Suppressor macrophage (primary cell): Measurements from ENCODE around the gene ELL2.
"Not testable (repeated sequence)": the region's sequence is repeated elsewhere in the genome, so short reads cannot be mapped to it uniquely, and the experiment has no call there.

Experiments
- DNase-seq, 4 experiments: peaks; one replicate each; pipeline ENCODE4 v3.0.0-alpha.2; 2020 to 2022

ELL2 gene

GRCh38 chr5:95859661-95860060 lies 102.0 kb downstream of the ELL2 start:
- no peak for DNase-seq

- peak; percentile 92 to 98 (median 96) for DNase-seq
Observed at GRCh38 chr5:95858661-95859595, 102.7 kb downstream of the ELL2 start.

DNA sequence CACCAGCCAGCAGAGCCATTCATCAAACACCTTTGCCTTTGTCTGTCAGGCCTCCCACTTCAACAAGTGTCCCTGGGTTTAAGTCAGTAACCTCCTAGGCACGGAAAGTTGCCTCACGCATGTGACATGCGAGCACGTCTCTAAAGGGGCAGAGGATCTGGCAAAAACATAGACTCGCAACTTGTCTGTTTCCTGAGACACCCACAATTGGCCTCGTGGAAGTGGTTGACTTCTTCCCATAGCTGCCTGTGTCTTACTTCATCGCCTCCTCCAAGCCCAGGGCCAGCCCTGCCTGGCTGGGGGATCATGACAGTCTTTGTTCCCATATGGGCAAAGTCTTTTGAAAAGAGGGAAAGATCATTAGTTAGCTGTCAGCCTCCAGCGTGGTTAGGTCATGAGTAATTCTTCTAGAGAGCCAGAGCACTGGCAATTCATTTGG lies 103.6 kb downstream of the ELL2 start:
- peak; percentile 74 to 89 (median 78) for DNase-seq

- DNase-seq: no peak
Observed at GRCh38 chr5:95857185-95857945, 104.3 kb downstream of the ELL2 start.

DNA sequence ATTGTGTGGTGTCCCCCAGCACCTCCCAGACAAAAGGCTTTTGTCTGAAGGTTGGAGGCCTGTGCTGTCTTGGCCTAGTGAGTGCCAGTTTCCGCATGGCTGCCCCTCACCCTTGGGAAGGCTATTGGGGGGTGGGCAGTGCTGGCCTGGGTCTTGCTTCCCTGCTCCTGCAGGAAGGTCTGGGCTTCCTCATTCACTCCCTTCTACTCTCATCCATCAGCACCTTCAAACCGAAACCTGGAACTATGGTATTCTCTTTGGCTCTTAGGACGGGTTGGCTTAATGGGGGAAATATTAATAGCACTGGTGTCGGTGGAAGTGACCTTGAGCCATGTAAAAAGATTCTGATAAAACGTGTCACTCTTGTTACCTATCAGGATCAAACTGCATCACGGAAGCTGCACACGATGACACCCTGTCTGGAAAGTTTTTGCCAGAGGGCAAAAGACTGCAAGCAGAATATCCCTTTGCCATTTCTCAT lies 105.1 kb downstream of the ELL2 start:
- no peak for DNase-seq

DNA sequence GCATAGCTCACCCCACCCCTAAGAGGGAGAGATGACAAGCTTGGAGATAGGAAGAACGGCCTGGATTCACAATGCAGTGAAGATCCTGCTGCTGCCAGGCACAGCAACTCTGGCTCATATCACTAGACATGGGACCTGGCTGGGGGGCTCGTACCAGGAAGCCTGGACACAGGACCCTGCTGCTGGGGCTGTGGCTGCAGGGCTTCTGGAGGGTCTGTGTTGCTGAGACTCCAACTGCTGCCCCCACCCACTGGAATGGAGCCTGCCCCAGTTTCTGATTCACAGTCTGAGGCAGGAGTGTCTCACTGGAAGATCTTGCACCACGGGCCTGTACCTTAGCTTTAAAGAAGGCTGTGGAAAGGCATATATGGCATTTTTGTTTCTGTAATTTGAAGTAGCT lies 108.2 kb downstream of the ELL2 start:
- DNase-seq: no peak

GRCh38 chr5:95852567-95852966 lies 109.1 kb downstream of the ELL2 start:
- no peak for DNase-seq

GRCh38 chr5:95851141-95851540 lies 110.5 kb downstream of the ELL2 start:
- DNase-seq: not testable (repeated sequence)

GRCh38 chr5:95850391-95850894 lies 111.2 kb downstream of the ELL2 start:
- DNase-seq: peak in 2 of 4 experiments; percentile 55 to 57

- no peak for DNase-seq
Observed at GRCh38 chr5:95848701-95849100, 113.0 kb downstream of the ELL2 start.

- DNase-seq: no peak
Observed at GRCh38 chr5:95847261-95847592, 114.4 kb downstream of the ELL2 start.

DNA sequence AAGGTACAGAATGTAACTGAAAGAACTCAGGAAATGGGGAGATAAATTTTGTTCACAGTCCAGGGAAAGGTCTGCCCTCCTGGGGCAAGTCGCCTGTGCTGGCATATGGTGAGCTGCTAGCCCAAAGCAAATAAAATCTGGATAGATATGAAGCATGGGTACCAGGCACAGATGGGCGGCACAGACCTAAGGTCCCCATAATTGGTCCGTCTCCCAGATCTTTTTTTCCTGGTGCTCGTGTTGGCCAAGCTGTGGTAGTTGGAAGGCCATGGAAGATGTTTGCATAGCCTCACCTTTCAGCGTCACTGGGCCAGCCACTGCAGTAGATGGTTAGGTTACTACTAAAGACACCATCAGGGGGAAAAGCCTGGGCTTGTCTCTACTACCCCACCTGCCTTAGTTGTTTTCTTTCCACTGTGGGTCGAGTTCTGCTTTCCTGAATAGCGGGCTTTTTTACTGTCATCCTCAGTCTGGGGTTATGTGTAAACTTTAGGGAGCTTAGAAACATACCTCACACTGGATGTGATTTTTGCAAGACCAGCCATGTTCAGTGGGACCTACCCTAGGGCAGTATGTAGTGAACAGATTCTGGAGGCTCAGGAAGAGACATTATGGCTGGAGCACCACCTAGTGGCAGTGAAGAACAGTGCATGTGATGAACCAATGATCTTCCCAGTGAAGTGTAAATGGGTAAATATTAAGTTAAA lies 114.9 kb downstream of the ELL2 start:
- peak; percentile 79 to 90 (median 82) for DNase-seq

DNA sequence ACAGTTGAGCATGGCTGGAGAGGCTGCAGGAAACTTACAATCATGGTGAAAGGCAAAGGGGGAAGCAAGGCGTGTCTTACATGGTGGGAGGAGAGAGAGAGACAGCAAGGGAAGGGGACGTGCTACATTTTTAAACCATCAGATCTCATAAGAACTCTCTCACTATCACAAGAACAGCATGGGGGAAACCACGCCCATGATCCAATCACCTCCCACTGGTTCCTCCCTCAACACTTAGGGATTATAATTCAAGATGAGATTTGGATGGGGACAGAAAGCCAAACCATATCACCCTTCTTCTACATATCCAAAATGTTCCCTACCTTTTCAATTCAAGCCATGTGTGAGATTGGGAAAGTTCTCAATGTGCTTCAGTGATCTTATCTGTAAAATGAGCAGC lies 116.3 kb downstream of the ELL2 start:
- peak in 2 of 4 experiments; percentile 31 to 39 for DNase-seq

DNA sequence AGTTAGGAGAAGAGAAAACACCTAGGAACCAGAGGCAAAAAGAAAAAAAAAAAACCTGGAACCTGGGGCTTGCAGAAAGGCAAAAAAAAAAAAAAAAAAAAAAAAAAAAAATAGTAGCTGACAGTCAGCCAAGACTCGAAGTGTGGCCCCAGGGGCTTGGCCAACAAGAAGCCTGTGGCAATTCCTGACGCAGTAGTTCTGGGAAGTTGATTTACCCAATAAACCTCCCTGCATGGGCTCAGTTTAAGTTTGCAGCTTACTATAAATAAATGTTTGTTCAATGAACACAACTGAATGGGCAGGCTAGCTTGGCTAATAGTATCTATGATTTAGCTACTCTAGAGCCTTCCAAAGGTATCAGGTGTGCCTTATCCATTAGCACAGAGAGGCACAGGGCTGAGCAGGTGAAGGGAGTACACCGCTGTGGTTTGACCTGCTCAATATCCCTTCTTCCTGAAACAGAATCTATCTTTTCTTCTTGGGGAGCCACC lies 117.9 kb downstream of the ELL2 start:
- DNase-seq: peak in 3 of 4 experiments; percentile 73 to 82 (median 81)

GRCh38 chr5:95842854-95843544 lies 118.7 kb downstream of the ELL2 start:
- peak; percentile 91 to 98 (median 95) for DNase-seq

DNA sequence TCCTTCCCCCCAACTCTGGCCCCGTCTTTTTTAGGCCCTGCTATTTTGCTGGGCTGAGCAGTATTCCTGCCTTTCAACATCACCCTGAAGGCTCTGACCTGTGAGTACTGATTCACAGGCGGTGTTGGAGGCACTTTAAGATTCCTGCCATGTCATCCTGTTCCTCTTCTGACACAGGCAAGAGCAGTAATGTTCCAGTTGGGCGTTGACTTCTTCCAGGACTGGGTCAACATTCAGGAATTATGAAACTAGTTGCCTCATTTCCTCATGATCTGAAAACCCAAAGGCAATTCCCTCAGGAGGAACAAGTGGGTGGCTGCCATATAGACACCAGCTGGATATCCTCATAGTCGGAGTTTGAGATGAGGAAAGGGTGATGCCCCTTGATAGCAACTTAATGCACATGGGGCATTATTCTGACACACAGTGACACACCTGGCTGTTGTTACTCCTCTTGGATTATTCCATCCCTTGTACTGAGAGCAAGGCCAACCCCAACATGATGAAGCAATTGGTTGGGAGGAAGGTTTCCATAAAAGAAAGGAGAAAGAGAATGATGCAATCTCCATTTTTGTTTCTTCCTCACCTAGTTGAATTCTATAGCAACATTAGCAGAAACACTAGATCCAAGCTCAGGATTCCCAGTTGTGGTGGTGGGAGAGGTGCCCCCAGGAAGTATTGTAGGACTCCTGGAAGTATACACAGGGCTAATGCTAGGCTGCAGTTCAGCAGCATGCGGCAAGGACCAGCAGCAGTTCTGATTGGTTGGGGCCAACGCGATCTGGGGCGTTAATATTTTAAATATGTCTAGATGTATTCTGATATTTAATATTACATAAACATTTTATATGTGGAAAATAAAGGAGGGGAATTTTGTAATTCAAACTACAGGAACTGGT lies 119.5 kb downstream of the ELL2 start:
- DNase-seq: peak; percentile 82 to 96 (median 88)

DNA sequence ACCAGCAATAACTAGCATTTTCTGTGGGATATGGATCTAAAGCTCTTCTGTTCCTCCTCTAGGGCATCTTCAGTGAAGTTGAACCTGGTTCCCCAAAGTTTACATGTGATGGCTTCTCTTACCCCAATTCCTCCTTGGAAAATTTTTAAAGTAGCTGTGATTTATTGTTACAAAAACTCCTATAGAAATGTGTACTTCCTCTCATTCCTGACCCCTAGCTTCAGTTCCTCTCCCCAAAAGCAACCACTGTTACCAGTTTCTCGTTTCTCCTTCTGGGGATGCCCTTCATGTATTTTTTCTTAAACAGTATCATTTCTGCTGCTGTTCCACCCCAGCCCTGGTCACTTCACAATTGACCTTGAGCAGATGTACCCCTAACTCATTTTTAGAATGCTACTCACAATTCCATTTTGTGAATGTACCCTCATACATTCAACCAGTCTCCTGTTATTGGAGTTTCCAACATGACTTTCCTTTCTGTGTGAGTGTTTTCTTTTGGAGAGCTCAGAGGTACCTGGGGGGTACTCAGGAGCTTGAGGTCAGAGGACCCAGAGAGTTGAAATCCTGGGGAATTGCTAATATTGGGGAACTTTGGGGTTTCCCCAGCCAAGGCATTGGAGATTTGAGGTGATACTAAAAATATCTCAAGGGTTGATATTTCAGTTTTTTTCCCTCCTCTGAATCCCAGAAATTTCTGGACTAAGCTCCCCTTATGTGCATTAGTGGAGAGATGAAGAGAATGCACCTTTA lies 120.5 kb downstream of the ELL2 start:
- DNase-seq: peak; percentile 39 to 80 (median 68)

DNA sequence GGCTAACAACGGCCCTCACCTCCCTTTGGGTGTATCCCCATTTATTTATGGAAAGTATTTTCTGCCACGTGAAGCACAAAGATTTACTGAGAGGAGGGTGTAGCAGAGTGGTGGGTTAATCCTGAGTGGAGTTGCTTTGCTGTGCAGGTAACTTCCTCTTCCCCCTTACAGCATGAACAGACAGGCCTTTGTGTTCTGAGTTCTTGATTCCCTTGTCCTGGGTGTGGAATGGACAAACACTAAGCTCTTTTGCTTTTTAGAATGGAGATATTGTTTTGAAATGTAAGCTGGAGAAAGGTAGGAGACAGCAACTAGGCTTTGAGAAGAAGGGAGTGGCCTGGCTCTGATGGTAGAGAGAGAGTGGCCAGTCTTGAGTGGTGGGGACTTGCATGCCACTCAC lies 122.0 kb downstream of the ELL2 start:
- no peak for DNase-seq

- DNase-seq: no peak
Observed at GRCh38 chr5:95838556-95838955, 123.1 kb downstream of the ELL2 start.

DNA sequence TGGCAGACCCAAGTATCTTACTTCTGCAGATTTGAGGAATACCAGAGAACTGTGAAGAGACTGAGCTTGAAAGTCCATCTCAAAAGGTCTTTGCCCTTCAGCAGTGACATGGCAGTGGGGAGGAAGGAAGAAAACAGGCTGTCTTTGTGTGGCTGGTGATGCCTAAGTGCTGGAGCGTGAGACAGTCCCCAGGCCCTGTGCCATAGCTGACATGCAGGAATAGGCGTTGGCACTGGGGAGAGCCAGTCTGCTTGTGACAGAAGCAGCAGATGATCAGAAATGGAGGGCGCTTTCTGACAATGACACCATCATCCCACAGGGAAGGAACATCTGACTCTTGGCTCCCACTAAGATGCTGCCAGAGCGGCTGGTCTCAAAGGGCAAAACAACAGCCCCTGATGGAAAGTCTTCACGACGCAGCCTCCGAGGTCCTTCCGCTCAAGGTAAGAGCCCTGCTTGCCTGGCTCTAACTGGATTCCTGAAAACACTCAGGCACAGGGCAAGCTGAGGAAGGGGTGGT lies 123.6 kb downstream of the ELL2 start:
- DNase-seq: no peak
